Measurements from ENCODE around the gene CLIC6. TPM values are rescaled to one million over a fixed set of nuclear protein-coding genes. Genes with fewer than 3 reads are reported as not detected.

Gene CLIC6
- total and polyA plus RNA-seq, 2 of the 8 experiments (the other 6 are each of a cell fraction or from before 2014, with no cell fraction given) = 0.42 to 1.3 TPM

DNA sequence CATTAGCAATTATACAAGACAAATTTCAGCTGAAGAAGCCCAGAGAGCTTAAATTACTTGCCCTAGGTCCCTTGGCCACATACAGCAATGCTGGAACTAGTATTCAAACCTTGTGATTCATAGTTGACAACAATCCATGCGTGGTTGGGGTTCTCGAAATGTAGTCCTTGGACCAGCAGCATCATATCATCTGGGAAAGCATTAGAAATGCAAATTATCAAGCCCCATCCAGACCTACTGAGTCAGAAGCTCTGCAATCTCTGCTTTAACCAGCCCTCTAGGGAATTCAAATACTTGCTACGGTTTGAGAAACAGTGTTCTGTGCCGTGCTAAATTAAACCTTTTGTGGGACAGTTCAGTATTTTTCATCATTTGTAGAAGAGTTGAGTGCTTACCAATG is 65.1 kb downstream of the CLIC6 start:
- Histone ChIP-seq H3K18ac (ENCODE audit: extremely low read depth, low read length) (no peak overlapping the region), H3K4me3 (ENCODE audit: extremely low read depth in 1 of 4, insufficient read depth in 2 of 4, low read depth in 3 of 4, low read length in 4 of 4) (no peak overlapping the region), H3K9me3 (ENCODE audit: insufficient read depth in 2 of 2, low read depth in 1 of 2, low read length in 1 of 2) (no peaks in the 10 kb centered on the region), H3K4ac (replicated peaks; ENCODE audit: insufficient read length, low read depth, low read length) (no peak overlapping the region), H3K79me2 (ENCODE audit: control insufficient read depth in 1 of 2, insufficient read depth in 2 of 2, low read length in 2 of 2) (no peaks in the 10 kb centered on the region), H3K79me1 (ENCODE audit: low read depth, low read length) (no peaks in the 10 kb centered on the region), H2AK5ac (ENCODE audit: low read depth, low read length) (no peak overlapping the region), H2AFZ (ENCODE audit: low read length) (no peak overlapping the region), H2BK120ac (replicated peaks; ENCODE audit: low read depth, low read length) (no peak overlapping the region), H3K27ac (ENCODE audit: low read depth, low read length) (no peak overlapping the region), H2BK20ac (ENCODE audit: low read length) (no peak overlapping the region), H2BK5ac (ENCODE audit: low read depth, low read length) (no peak overlapping the region), H3K4me1 (replicated peaks in 1 of 4; ENCODE audit: control insufficient read depth in 3 of 4, insufficient read depth in 4 of 4, low read length in 3 of 4) (peaks cover 0 to under 1% (median 0%) of the 10 kb centered on the region in 4 experiments; a peak in 1 of 7 replicates), H2BK15ac (ENCODE audit: low read length) (no peak overlapping the region), H4K20me1 (replicated peaks in 1 of 2; ENCODE audit: control insufficient read depth in 1 of 2, insufficient read depth in 2 of 2, low read length in 2 of 2) (no peaks in the 10 kb centered on the region), H3K23ac (ENCODE audit: insufficient read length) (no peak overlapping the region), H3K27me3 (replicated peaks in 1 of 4; ENCODE audit: control insufficient read depth in 3 of 4, extremely low read depth in 1 of 4, insufficient read depth in 3 of 4, low read length in 3 of 4) (no peaks in the 10 kb centered on the region), H3K56ac (replicated peaks; ENCODE audit: insufficient read length, low read depth, low read length) (no peak overlapping the region), H3K9ac (replicated peaks in 1 of 4; ENCODE audit: extremely low read depth in 1 of 4, low read depth in 3 of 4, low read length in 3 of 4) (no peak overlapping the region), H4K5ac (ENCODE audit: insufficient read length, low read depth, low read length) (no peak overlapping the region), H4K91ac (replicated peaks; ENCODE audit: insufficient read length, low read length) (no peak overlapping the region), H4K8ac (ENCODE audit: extremely low read depth, insufficient read depth, low read length) (no peak overlapping the region), H3K23me2 (ENCODE audit: low read depth, low read length) (no peaks in the 10 kb centered on the region; the same call in 1 of the 2 replicates), H3K36me3 (ENCODE audit: control insufficient read depth in 2 of 4, insufficient read depth in 4 of 4, low read length in 3 of 4) (no peaks in the 10 kb centered on the region), H3K14ac (ENCODE audit: insufficient read length) (no peak overlapping the region), H3K4me2 (ENCODE audit: insufficient read depth in 1 of 2, low read depth in 2 of 2, low read length in 2 of 2) (no peak overlapping the region), H2BK12ac (ENCODE audit: low read depth, low read length) (no peak overlapping the region)
- DNase-seq (ENCODE audit: low read depth in 1 of 2, low spot score in 2 of 2) (no peak), FAIRE-seq (no peak)
- ChIA-PET POLR2A (ENCODE audit: partially characterized antibody) (no interaction called here), CTCF (ENCODE audit: partially characterized antibody) (interaction anchor here (1.7 to 3.5 kb wide), 2 partner anchors 11 to 12 kb away, joined by 7 to 23 read pairs; no protein-coding TSS in a partner anchor)
- WGBS, 2 experiments (ENCODE audit: extremely low coverage in 1 of 2, insufficient coverage in 1 of 2, insufficient read length in 1 of 2, insufficient replicate concordance in 2 of 2, low coverage in 1 of 2, low lambda C conversion rate in 2 of 2, missing lambda C conversion rate in 1 of 2) = 86% methylated on average over 4 of the region's 4 CpGs; no CpG with 5 or more reads in 1 of the 2 experiments
- TF ChIP-seq EZH2 (IDR thresholded peaks at IDR 0.05; ENCODE audit: low read depth, low read length, severe bottlenecking) (no peak), YY1 (IDR thresholded peaks at IDR 0.05; ENCODE audit: low read depth, low read length) (no peak), SAP30 (IDR thresholded peaks at IDR 0.05; ENCODE audit: insufficient read depth, insufficient replicate concordance, low read length) (no peak), PHF8 (conservative IDR thresholded peaks at IDR 0.05; ENCODE audit: low read depth, low read length) (no peak), ASH2L (IDR thresholded peaks at IDR 0.05; ENCODE audit: low read length) (no peak), GABPA (IDR thresholded peaks at IDR 0.05; ENCODE audit: borderline replicate concordance, insufficient read depth, low read length) (no peak), NANOG (IDR thresholded peaks at IDR 0.05; ENCODE audit: insufficient read depth, low read depth, low read length, poor library complexity, severe bottlenecking) (no peak), CHD1 (IDR thresholded peaks at IDR 0.05; ENCODE audit: low read depth, low read length) (no peak), CREB1 (IDR thresholded peaks at IDR 0.05) (no peak), KDM1A (IDR thresholded peaks at IDR 0.05; ENCODE audit: borderline replicate concordance, low read length) (no peak), USF2 (IDR thresholded peaks at IDR 0.05; ENCODE audit: low read length) (no peak), SIRT6 (IDR thresholded peaks at IDR 0.05; ENCODE audit: low read length) (no peak), TCF12 (IDR thresholded peaks at IDR 0.05; ENCODE audit: low read depth, low read length) (no peak), SP2 (IDR thresholded peaks at IDR 0.05; ENCODE audit: low read length) (no peak)
